ENCODE results near the gene CXCR1.
"Not testable (repeated sequence)": the region's sequence is repeated elsewhere in the genome, so short reads cannot be mapped to it uniquely, and the experiment has no call there.

CXCR1 gene

DNA sequence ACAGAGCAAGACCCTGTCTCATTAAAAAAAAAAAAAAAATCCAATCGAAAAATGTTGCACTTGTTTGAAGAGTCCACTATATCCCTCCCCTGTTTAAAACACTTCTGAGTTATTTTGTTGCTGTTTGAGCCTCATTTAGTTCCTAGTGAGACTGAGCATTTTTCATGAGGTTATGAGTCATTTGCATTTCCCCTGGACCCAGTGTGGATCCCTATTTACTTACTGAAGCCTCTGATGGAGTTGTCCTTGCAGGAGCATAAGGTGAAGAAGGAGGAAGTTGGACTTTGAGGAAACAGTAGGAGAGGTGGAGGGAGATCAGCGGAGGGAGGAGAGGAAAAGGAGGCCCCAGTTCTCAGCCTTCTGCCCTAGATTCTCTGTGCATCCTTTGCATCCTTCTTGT, 5.1 kb downstream of the CXCR1 start:
- no peak for DNase-seq (ENCODE audit: low read depth)

DNA sequence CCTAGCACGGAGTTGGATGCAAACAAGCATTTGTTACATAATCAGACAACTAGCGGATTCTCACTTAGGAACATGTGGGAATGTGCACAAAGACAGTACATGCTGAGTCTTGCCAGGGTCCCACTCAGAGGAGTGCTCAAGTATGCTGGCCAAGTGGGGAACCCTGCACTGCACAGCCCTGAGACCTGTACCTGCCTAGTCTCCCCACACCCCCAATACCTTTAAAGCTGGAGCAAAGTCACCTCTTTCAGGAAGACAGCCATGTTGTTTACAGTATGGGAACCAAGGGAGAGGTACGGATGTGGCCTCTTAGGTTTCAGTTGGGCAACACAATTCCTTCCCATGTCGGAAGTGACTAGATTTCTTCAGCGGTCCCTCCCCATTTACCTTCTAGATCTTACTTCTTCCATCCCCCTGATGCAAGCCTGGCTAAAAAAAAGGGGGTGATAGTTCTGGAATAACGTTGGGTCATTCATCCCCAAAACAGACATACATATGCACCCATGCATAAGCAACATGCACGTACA, 10.7 kb downstream of the CXCR1 start:
- no peak for DNase-seq (ENCODE audit: low read depth)

GRCh38 chr2:218152777-218153176, 14.0 kb downstream of the CXCR1 start:
- DNase-seq (ENCODE audit: low read depth) = no peak

GRCh38 chr2:218152172-218152571, 14.6 kb downstream of the CXCR1 start:
- no peak for DNase-seq (ENCODE audit: low read depth)

DNA sequence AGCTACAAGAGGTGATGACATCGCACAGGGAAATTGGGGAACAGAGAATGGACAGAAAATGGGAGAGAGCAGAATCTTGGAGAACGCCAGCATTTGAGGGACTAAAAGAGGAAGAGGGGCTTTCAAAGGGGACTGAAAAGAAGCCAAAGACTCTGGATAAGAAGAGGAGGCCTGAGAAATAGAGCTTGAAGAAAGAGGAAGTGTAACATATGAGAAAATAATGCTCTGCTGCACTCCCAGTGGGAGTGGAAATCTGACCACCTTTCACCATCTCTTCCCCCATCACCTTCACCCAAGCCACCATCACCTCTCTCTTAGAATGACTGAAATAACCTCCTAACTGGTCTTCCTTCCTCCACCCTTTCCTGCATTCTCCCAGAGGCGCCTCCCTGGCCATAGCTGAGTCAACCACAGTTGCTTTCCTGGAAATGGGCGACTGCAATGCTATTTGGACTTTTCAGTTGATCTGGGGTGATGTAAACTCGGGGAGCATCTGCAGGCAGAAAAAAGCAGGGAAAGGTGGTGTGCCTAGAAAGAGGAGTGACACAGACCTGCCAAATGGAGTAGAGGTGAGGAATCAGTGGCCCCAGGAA, 16.8 kb downstream of the CXCR1 start:
- DNase-seq (ENCODE audit: low read depth) = no peak

DNA sequence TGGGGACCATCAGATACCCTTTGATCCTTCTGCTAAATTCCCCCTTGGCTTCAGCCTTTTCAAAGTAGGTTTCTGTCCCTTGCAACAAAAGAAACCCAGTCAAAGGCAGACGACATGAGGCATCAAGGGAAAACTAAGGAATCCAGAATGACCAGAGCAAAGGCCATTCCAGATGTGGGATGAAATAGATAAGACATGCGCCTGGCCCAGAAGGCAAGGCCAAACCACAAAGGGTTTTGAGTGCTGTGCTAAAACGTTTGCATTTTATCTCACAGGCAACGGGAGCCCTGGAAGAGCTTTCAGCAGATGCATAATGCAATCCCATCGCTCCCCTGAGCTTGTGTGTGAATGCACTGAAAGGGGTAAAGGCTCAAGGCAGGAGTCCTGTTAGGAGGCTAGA, 17.7 kb downstream of the CXCR1 start:
- no peak for DNase-seq (ENCODE audit: low read depth)

GRCh38 chr2:218146056-218146455, 20.7 kb downstream of the CXCR1 start:
- DNase-seq (ENCODE audit: low read depth) = no peak

DNA sequence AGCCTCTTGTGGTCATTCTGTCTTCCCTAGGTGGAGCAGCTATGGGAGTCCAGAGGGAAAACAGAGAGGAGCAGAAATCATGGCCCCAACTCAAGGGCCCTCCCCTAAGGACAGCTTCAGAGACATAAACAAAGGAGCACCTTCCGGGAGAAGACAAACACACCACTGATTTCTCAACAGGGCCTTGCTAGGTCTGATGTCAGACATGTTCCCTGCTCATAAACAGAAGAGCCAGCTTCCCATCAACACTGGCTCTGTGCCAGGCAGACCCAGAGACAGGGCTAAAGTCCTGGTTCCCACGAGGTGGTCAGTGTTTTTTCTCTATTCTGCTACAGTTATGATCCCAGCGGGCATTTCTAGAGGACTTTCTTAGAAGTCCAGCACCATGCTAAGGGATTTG, 21.6 kb downstream of the CXCR1 start:
- DNase-seq (ENCODE audit: low read depth) = no peak

- DNase-seq (ENCODE audit: low read depth) = no peak
Measured at GRCh38 chr2:218138047-218138446, 28.7 kb downstream of the CXCR1 start.

DNA sequence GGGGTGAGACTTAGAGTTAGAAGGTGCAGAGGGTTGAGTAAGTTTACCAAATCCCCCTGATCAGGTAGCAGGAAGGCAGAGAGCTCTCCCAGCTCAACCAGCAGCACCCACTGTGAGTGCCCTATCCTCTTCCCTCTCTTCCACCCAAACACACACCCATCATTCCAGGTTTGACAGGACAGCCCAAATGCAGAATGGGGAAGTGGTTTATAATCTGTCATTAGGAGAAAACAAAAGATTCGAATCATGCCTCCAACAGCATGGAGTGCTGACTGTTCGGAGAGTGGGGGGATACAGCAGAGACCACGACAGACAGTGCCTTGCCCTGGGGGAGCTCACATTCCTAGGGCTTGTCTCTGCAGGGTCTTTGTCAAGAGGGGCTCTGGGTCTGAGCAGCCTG, 29.2 kb downstream of the CXCR1 start:
- DNase-seq (ENCODE audit: low read depth) = no peak

DNA sequence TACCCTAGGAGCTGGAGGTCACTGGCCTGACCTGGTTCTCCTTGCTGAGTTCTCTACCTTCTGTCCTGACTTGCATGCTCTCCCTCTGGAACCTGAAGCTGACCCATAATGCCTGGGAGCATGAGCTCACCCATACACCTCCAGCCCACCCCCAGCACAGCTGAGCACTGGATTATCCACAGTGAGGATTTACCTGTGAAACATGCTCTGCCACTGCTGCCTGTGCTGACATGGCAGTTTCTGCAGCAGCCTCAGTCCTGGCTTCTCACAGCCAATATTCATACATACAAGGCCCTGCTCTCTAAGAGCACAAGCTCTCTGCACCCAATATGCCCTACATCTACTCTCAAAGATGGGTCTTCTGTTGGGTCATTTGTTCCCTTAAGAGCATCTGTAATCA, 35.9 kb downstream of the CXCR1 start:
- DNase-seq (ENCODE audit: low read depth) = no peak

- DNase-seq (ENCODE audit: low read depth) = no peak
Measured at GRCh38 chr2:218130377-218130776, 36.4 kb downstream of the CXCR1 start.

- no peak for DNase-seq (ENCODE audit: low read depth)
Measured at GRCh38 chr2:218129458-218130135, 37.2 kb downstream of the CXCR1 start.

GRCh38 chr2:218128781-218129457, 37.8 kb downstream of the CXCR1 start:
- no peak for DNase-seq (ENCODE audit: low read depth)

- DNase-seq (ENCODE audit: low read depth) = no peak
Measured at GRCh38 chr2:218127929-218128455, 38.8 kb downstream of the CXCR1 start.

GRCh38 chr2:218125626-218126080, 41.1 kb downstream of the CXCR1 start, which contains the start of gene CXCR2:
TSS of gene CXCR2 (plus strand) at chr2:218126028. CDS start at chr2:218134802, 8,774 bp downstream.
- DNase-seq (ENCODE audit: low read depth) = no peak

DNA sequence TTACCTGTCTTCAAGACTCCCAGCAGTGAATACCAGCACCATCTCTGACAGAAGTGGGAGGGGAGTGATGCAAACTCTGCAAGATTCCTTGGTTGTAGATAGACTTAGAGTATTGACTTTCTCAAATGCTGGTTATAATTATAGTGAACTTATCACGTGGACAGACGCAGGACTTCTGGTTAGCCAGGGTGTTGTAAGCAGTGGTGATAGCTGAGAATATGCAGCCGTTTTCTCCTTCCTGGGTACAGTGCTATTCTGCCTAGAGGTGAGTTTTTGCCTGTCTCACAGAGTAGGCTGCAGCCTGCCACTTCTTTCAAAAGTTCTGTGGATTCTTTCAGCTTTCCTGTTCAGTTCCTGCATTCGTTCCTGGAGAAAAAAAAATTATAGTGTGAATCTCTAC, 41.7 kb downstream of the CXCR1 start:
- DNase-seq (ENCODE audit: low read depth) = no peak

- no peak for DNase-seq (ENCODE audit: low read depth)
Measured at GRCh38 chr2:218123986-218124385, 42.8 kb downstream of the CXCR1 start.

GRCh38 chr2:218122286-218122685, 44.5 kb downstream of the CXCR1 start:
- not testable (repeated sequence) for DNase-seq (ENCODE audit: low read depth)

DNA sequence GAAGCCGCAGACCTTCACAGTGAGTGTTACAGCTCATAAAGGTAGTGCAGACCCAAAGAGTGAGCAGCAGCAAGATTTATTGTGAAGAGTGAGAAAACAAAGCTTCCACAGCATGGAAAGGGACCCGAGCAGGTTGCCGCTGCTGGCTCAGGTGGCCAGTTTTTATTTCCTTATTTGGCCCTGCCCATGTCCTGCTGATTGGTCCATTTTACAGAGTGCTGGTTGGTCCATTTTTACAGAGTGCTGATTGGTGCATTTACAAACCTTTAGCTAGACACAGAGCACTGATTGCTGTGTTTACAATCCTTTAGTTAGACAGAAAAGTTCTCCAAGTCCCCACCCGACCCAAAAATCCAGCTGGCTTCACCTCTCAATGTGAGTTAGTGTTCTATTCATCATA, 45.0 kb downstream of the CXCR1 start:
- not testable (repeated sequence) for DNase-seq (ENCODE audit: low read depth)
